Measurements from ENCODE around the gene HAPLN1.

HAPLN1 gene

GRCh38 chr5:83636156-83636555 lies 84.5 kb downstream of the HAPLN1 start:
- no peak for DNase-seq

GRCh38 chr5:83633285-83633684 lies 87.4 kb downstream of the HAPLN1 start:
- no peak for DNase-seq

GRCh38 chr5:83632874-83633273 lies 87.8 kb downstream of the HAPLN1 start:
- no peak for DNase-seq

- DNase-seq = no peak
Observed at GRCh38 chr5:83628360-83628759, 92.3 kb downstream of the HAPLN1 start.

GRCh38 chr5:83614841-83615240 lies 105.8 kb downstream of the HAPLN1 start:
- DNase-seq = no peak

GRCh38 chr5:83608122-83608521 lies 112.5 kb downstream of the HAPLN1 start:
- no peak for DNase-seq

- no peak for DNase-seq
Observed at GRCh38 chr5:83595217-83595616, 125.4 kb downstream of the HAPLN1 start.

- DNase-seq = no peak
Observed at GRCh38 chr5:83590966-83591365, 129.7 kb downstream of the HAPLN1 start.

GRCh38 chr5:83589786-83590185 lies 130.9 kb downstream of the HAPLN1 start:
- no peak for DNase-seq

All from activated effector memory CD4-positive, alpha-beta T cell treated with Interleukin-2 at 50 U/mL for 16 hours (primary cell).